Astrocyte of the cerebellum (primary cell): Measurements from ENCODE around the gene DDR2.
"Not testable (repeated sequence)": the region's sequence is repeated elsewhere in the genome, so short reads cannot be mapped to it uniquely, and the experiment has no call there.

ENCODE experiments used
- DNase-seq: peaks from one replicate; pipeline ENCODE4 v3.0.0-alpha.2; 2011; ENCODE audit warnings: low read depth
- H3K4me3 ChIP-seq: 2 replicates; pipeline ENCODE4 v1.5.1; 2011; ENCODE audit warnings: mild to moderate bottlenecking, low read depth, low read length, moderate library complexity
- CTCF ChIP-seq: IDR thresholded peaks from 2 replicates; pipeline ENCODE4 v1.5.1; 2012; ENCODE audit warnings: low read length, low read depth, moderate library complexity, mild to moderate bottlenecking; ENCODE audit errors: missing control alignments
- in situ Hi-C: cut with HindIII; loops from 2 replicates; pipeline ENCODE4 v1.10.0; 2017; ENCODE audit warnings: low sequenced_read_pairs

DDR2 gene

GRCh38 chr1:162725301-162725837 is 93.1 kb downstream of the DDR2 start:
- in situ Hi-C loops: no loop called here
- no peak for TF ChIP-seq CTCF
- no peak for DNase-seq
- H3K4me3 ChIP-seq: no peak overlapping the region

GRCh38 chr1:162726555-162726954 is 94.3 kb downstream of the DDR2 start:
- TF ChIP-seq CTCF: no peak
- in situ Hi-C loops: no loop called here
- no peak for DNase-seq
- H3K4me3 ChIP-seq: no peak overlapping the region

- DNase-seq, in situ Hi-C loops, H3K4me3 ChIP-seq: not testable (repeated sequence)
Observed at GRCh38 chr1:162727493-162727892, 95.2 kb downstream of the DDR2 start.

- no peak overlapping the region for H3K4me3 ChIP-seq
- in situ Hi-C loops: no loop called here
- no peak for TF ChIP-seq CTCF
- no peak for DNase-seq
Observed at GRCh38 chr1:162728573-162728972, 96.3 kb downstream of the DDR2 start.

GRCh38 chr1:162729195-162729774 is 97.0 kb downstream of the DDR2 start:
- in situ Hi-C loops, DNase-seq, H3K4me3 ChIP-seq: not testable (repeated sequence)

- H3K4me3 ChIP-seq: no peak overlapping the region
- in situ Hi-C loops: no loop called here
- no peak for TF ChIP-seq CTCF
- DNase-seq: no peak
Observed at GRCh38 chr1:162732094-162732493, 99.8 kb downstream of the DDR2 start.

GRCh38 chr1:162732566-162733335 is 100.5 kb downstream of the DDR2 start:
- H3K4me3 ChIP-seq: no peak overlapping the region
- in situ Hi-C loops: no loop called here
- no peak for TF ChIP-seq CTCF
- no peak for DNase-seq
